Fibroblast of skin of right quadriceps (primary cell): ENCODE results near the gene PCDH20.
"Not testable (repeated sequence)": the region's sequence is repeated elsewhere in the genome, so short reads cannot be mapped to it uniquely, and the experiment has no call there.

Experiments
- DNase-seq: peaks from one replicate; pipeline ENCODE4 v3.0.0-alpha.2; 2013

The PCDH20 gene, protein sequence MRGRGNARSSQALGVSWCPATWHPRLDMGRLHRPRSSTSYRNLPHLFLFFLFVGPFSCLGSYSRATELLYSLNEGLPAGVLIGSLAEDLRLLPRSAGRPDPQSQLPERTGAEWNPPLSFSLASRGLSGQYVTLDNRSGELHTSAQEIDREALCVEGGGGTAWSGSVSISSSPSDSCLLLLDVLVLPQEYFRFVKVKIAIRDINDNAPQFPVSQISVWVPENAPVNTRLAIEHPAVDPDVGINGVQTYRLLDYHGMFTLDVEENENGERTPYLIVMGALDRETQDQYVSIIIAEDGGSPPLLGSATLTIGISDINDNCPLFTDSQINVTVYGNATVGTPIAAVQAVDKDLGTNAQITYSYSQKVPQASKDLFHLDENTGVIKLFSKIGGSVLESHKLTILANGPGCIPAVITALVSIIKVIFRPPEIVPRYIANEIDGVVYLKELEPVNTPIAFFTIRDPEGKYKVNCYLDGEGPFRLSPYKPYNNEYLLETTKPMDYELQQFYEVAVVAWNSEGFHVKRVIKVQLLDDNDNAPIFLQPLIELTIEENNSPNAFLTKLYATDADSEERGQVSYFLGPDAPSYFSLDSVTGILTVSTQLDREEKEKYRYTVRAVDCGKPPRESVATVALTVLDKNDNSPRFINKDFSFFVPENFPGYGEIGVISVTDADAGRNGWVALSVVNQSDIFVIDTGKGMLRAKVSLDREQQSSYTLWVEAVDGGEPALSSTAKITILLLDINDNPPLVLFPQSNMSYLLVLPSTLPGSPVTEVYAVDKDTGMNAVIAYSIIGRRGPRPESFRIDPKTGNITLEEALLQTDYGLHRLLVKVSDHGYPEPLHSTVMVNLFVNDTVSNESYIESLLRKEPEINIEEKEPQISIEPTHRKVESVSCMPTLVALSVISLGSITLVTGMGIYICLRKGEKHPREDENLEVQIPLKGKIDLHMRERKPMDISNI

DNA sequence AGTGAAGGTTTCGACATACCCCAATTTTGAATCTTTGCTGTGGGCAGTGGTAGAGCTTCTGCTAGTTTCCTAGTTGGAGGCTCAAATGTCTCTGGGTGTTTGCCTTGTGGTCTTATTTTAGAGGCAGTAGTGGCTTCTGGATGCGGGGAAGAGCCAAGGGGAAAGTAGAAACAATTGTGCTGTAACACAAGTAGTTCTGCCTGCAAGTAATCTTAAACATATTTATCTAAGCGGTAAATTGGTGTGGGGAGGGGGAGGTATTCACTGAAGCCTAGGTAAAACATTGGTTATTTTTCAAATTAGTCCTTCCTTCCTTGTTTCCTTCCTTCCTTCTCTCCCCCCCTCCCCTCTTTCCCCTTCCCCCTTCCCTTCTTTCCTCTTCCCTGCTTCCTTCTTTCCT lies at the start of gene PCDH20:
Gene PCDH20, minus strand, starts transcription at position 101 of the 400 bp plus-strand sequence. CDS start 691 bp downstream, outside the sequence.
- DNase-seq = no peak

DNA sequence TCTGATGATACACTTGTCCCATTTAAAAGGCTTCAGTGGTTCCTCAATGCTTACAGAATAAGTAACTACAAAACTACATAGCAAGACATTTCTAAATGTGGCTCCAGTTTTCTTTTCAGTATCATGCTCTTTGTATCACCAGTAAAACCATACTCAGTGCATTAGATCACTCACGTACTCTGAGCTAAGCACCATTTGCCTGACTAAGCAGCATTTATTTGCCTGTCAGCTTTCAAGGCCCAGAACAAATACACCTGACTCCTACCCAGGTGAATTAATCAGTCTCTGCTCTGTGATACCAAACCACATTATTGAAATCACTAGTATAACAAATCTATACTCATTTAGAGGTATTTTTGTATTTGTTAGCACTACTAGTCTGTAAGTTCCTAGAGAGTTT lies 47.4 kb upstream of the PCDH20 start:
- DNase-seq = no peak

DNA sequence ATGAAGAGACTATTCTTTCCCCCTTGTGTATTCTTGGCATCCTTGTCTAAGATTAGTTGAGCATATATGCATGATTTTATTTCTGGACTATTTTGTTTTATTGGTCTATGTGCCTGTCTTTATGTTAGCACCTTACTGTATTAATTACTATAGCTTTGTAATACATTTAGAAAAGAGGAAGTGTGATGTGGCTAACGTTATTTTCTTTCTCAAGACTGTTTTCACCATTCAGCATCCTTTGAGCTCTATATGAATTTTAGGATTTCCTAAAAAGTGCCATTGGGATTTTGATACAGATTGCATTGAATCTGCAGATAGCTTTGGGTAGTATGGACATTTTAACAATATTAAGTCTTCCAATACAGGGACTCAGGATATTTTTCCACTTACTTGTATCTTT lies 37.5 kb upstream of the PCDH20 start:
- DNase-seq = no peak

DNA sequence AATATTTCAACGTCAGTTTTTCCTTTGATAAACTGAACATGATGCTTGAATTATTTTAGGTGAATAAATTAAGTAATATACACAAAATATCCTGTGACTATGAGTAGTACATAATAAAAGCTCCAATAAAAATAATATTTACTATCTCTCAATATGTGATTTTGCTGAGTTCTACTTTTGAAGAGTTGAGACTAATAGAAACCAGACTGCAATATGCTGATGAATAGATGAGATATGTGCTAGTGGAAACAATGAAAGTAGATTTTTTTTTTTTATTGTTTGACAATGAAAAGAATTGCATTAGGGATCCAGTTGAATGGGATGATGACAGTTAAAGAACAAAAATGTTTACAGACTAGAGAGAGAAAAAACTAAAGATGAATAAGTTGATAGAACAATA lies 16.4 kb upstream of the PCDH20 start:
- no peak for DNase-seq

DNA sequence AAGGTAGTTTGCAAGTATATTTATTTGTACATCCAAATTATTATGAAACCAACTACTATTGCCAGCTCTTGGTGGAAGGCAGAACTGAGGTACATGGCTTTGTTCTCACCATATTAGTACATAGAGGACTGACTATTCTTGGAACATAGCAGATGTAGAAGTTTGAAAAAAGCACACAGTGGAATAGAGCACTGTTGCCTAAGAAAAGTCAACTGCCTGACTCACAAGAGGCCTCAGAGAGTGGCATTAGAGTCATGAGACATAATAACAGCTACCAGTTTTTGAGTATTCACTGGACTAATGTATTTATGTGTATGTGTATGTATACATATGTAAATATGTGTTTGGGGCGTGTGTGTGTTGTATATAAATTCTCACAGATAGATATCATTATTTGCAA lies 8.3 kb upstream of the PCDH20 start:
- no peak for DNase-seq

DNA sequence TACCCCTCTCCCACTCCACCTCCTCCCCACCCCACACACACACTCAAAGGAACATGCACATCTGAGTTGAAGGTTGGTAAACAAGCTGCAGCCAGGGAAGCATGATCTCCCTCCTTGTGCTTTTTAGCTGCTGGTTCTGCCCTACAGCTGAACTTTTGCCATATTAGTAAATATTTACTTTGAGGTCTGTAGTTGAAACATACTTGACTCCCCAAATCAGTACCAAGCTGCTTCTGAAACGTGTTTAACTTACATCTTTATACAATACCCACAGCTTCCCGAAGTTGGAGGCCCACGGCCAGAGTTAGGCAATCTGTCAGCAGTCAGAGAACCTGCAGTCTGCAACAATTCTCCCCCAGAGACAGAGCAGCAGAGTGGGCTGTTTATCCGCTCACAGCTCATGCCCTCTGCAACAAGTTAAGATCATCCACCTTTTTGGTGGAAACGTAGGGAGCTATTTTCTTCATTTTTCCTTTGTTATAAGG lies 1.5 kb upstream of the PCDH20 start:
- no peak for DNase-seq

DNA sequence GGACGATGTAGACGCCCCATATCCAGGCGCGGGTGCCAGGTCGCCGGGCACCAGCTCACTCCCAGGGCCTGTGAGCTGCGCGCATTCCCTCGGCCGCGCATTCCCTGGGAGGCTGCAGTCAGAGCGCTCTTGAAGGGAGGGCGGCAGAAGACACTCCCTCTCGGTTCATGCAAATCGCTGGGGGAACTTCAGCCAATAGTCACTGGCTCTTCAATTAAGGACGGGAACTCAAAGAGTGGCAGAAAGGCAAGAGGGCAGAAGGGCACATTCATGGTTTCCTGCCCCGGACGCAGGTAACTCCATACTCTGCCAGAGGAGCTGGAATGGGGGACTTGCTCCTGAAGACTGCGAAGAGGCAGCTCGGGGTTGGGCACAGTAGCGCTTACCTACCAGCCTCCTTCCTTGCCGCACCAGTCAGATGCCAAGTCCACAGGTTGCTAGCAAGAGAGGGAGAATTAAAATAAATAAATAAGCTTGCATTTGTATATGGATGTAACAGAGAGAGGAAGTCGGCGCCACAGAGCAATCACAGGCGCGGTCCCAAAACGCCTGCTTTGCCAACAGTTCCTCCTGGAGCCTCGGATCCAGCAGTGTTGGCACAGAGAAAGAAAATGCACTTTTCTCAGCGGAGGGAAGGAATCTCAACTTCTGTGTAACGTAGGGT lies 459 bp downstream of the PCDH20 start:
- DNase-seq = peak; percentile 1

DNA sequence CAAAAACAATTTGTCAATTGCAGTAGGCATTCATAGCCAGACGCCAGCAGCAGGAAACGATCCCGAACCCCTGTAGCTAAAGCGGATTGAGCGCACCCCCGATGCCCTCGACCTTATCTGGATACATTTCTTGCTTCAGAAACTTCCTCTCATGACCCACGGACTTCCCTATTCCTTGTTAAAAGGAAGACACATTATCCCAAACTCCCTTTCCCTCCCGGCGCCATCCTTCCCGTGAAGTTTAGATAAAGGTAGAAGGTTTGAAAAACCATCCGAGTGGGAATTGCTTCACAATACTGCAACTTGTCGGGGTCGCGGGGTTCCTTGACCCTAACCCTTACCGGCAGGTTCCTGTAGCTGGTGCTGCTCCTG lies 977 bp downstream of the PCDH20 start:
- DNase-seq = no peak

DNA sequence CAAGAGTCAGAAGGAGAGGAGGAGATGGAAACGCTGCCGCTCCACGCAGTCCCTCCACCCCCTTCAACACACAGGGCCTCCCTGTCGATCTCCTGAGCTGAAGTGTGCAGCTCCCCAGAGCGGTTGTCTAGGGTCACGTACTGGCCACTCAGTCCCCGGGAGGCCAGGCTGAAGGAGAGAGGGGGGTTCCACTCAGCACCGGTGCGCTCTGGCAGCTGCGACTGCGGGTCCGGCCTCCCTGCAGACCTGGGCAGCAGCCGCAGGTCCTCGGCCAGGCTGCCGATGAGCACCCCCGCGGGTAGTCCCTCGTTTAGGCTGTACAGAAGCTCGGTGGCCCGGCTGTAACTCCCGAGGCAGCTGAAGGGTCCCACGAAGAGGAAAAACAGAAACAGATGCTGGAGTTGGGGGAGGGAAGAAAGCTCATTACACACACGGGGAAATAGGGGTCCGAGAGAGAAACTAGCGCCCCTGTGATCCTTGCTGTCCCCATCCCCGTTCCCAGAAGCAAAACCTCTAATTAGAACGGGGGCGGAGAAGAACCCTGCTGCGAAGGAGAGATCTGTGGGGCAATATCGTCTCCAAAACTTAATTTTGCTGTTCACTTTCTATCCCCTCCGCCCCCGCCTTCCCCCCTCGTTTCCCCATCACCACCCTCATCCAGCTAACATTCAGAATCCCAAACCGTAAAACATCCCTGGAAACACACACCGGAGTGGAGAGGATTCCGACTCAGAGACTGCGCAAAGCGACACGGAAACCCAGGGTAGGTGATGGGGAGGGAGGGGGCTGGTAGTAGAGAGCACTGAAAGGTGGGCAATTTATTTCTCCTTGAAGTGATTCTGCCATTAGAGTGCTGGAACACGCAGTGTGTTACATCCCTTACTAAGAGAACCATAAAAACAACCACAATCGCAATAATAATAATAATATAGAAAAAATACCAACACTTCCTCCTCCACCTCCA lies 1.8 kb downstream of the PCDH20 start:
- DNase-seq = no peak

DNA sequence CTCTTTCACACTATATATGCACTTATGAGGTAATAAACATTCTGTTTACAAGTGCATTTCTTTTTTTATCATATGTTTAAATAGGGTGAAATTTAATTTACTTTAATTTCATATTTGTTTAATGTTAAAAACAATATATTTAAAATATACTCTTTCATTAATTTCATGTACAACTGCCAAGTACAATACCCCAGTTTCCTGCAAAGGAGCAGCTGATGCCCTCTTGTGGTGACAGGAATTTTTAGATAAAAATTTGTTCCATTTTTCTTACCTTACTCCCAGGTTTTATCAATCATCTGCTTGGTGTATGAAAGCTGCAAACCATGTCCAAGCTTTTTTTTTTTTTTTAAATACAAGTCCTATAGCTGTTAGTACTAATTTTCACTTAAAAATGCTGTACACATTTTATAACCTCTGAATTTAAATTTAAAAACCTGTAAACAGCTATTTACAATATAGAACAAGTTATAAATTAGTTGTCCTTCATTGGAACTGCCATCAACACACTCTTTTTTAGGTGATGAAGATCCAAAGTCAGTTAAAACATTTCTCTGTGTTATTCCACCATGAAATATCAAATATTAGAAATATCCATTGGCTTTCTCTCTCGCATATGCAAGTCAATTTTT lies 4.9 kb downstream of the PCDH20 start:
- DNase-seq = peak; percentile 1

DNA sequence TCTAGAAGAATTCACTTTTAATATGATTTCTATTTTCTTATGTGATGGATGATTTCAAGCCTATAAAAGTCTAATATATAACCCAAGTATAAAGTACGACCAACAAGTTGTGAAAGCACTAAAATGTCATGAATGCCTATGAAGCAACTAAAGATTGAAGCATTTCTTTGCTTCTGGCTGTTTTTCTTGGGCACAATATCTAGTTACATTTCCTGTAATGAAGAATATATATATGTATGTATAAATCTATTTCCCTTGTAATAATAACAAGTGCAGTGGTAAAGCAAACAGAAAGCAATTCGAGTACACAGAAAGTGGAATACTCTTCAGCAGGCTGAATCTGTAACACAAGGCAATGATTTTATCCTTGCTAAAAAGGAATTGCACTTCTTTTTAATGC lies 5.4 kb downstream of the PCDH20 start:
- DNase-seq = no peak

DNA sequence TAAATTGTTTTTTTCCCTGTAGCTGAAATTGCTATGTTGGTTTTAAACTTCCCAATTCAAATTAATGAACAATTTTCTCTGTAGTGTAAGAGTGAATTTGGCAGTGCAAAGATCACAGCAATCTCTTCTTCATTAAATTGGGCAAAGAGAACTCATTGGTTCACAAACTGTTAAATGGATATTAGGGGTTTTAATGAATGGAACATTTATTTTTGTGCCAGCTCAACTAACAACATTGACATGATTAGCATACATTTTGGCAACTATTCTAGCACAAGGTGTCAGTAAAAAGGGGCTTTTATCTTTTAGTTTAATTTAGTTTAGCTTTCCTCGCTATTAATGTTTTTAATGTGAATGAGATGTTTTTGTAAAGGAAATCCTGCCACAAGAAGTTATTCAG lies 7.1 kb downstream of the PCDH20 start:
- no peak for DNase-seq

DNA sequence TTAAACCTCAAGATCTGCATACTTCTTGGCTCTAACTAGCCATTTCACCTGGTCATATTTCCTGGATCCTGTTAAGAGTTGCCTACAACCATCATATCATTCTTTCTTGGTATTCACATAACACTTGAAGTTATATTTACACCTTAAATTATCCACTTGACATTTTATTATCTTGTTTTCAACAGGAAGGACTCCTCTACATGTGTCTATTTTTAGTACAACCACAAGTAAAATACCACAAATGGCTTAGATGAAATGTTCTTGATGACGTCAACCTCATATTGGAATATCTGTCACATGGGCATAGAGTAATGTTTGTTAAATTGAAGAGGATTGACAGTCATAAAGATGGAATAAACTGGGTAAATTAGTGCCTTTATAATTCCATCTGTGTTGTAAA lies 9.4 kb downstream of the PCDH20 start:
- DNase-seq = no peak

DNA sequence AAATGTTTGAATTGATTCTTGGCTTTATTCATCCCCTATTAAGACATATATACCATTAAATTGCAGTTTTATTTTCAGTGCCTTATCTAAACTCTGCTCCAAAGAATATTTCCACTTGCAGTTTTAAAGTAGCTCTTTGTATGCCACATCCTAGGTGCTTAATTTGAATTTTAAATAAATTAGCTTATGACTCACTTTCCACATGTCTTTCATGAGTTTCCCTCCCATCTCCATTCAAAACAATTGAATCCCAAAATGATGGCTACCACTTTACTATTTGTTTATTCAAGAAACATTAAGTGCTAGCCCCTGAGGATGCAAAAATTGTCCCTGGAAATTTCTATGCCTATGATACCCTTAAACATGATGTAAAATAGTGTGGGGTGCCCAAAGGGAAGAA lies 19.5 kb downstream of the PCDH20 start:
- DNase-seq = no peak

DNA sequence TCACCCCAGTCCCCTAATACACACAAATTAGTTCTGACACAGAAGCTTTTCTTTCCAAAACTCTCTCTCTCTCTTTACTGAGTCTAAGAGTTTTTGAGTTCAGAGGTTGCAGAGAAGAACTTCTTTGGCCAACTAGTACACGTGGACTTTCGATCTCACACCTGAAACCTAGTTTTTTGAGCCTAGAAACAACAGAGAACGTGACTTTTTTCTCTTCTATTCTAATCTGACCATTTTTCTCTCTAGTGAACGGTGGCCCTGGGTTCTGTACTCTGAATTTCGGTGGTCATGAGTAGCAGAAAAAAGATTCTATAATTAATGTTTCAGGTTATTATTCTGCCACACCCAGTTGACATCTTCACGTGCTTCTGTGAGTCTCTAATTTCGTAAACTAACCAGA lies 24.2 kb downstream of the PCDH20 start:
- DNase-seq = no peak

DNA sequence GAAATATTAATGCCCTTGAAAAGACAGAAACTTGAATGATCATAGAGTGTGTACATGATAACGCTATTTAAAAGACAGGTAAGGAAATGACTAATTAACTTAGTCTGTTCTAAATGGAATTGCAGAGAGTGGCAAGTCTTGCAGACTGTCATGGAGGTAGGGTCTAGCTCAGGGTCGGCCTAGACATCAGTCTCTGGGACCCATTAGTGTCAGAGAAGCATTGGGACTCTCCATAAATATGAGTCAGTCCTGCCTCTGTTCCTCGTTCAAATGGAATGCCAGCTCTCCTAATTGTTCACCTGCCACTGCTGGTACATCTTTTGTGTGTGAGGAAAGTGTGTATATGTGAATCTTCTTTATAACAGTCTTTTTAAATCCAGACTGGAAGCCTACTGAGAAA lies 28.0 kb downstream of the PCDH20 start:
- DNase-seq = no peak

DNA sequence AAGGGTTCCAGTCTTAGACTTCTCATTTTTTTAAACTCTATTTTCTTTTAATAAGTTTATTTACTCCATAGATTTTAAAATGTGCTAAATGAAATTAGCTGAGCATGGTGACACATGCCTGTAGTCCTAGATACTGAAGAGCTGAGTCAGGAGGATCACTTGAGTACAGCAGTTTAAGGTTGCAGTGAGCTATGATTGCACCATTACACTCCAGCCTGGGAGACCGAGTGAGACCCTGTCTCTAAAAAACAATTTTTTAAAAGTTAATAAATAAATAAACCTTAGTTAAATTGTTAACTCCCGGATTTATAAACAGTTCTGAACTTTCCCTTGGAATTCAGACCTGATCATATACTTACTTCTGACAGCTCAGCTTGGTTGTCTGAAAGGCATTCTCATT lies 32.5 kb downstream of the PCDH20 start:
- no peak for DNase-seq

DNA sequence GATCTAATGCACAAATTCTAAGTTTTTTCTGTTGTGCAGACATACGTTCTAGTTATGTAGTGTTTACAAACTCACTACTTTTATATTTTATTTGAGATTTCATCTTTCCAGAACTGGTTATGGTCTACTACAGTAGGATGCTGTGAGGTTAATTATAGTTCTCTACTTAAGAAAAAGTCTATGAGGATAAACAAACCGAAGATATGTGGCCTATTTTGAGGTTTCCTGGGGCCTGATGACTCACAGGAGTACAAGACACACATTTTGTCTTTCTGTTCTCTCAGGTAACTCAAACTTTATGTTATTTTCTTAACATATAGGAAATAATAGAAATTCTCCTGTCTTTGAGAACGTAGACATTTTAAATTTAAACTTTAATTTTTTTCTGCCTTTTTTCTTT lies 45.1 kb downstream of the PCDH20 start:
- no peak for DNase-seq

DNA sequence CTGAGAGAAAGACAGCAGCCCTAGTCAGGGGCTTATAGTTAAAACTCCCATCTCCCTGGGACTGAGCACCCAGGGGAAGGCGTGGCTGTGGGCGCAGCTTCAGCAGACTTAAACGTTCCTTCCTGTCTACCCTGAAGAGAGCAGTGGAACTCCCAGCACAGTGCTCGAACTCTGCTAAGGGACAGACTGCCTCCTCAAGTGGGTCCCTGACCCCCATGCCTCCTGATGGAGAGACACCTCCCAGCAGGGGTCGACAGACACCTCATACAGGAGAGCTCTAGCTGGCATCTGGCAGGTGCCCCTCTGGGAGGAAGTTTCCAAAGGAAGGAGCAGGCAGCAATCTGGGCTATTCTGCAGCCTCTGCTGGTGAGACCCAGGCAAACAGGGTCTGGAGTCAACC lies 51.0 kb downstream of the PCDH20 start:
- DNase-seq = not testable (repeated sequence)

DNA sequence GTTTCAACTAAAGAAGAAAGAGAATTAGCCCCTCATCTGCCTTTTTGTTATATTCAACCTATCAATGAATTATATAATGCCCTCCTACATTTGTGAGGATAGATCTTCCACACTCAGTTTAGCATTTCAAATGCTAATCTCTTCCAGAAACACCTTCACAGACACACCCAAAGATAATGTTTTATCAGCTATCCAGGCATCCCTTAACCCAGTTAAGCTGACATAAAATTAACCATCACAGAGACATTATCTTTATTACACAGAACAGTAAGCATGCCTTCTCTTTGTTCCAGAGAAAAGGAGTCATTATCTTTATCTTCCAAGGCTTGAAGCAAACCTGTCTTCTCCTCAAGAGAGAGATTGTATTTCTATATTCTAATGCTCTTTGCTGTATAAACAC lies 53.1 kb downstream of the PCDH20 start:
- DNase-seq = no peak
